Prostate gland (tissue), 2 donors: Measurements from ENCODE around the gene FAM149B1. TPM values are rescaled to one million over a fixed set of nuclear protein-coding genes. Genes with fewer than 3 reads are reported as not detected.

ENCODE experiments used
- DNase-seq: peaks from one replicate; pipeline ENCODE4 v3.0.0-alpha.2; 2019; ENCODE audit warnings: low spot score
- H3K27ac ChIP-seq, 2 donors: fragments of 200-600 bp; sonication (generic); 2 replicates each; pipeline ENCODE4 v1.5.1; 2017 to 2019
- H3K27me3 ChIP-seq: fragments of 200-600 bp; sonication (generic); replicated peaks from 2 replicates; pipeline ENCODE4 v1.5.1; 2019; ENCODE audit not compliant: insufficient read depth
- H3K36me3 ChIP-seq, 2 donors: fragments of 200-600 bp; sonication (generic); 1 replicate in 1 of 2; 2 replicates in 1 of 2; pipeline versions ENCODE4 v1.5.1 to v1.8.1; 2017 to 2019
- H3K4me1 ChIP-seq: fragments of 200-600 bp; sonication (generic); replicated peaks from 2 replicates; pipeline ENCODE4 v1.5.1; 2019
- H3K4me3 ChIP-seq, 2 donors: fragments of 200-600 bp; sonication (generic); 2 replicates each; pipeline ENCODE4 v1.5.1; 2017 to 2019
- H3K9me3 ChIP-seq: fragments of 200-600 bp; sonication (generic); 2 replicates; pipeline ENCODE4 v1.5.1; 2017
- POLR2A ChIP-seq: fragments of 450-650 bp; IDR thresholded peaks from one replicate; pipeline ENCODE4 v1.6.1; 2016; ENCODE audit warnings: antibody characterized with exemption, mild to moderate bottlenecking
- POLR2AphosphoS5 ChIP-seq: sonication (generic); formaldehyde crosslinking; IDR thresholded peaks from one replicate; pipeline ENCODE4 v1.6.1; 2017; ENCODE audit warnings: antibody characterized with exemption
- WGBS: methylation state at CpG from one replicate; pipeline ENCODE4 v1.1.5; 2018; 5-methylcytosine and 5-hydroxymethylcytosine counted together
- intact Hi-C: fragments of 100-400 bp; cut with DNase I; formaldehyde crosslinking; loops from one replicate; pipeline ENCODE4 v1.14.2; 2022
- small RNA-seq, 2 donors: library from RNA; depleted of rRNA; stranded (forward); fragments of <200 nt; gene quantifications; one replicate each; pipeline ENCODE3, GENCODE V24; 2016
- total RNA-seq, 2 donors: library from RNA; depleted of rRNA; stranded (reverse); fragments of >200 nt; gene quantifications; one replicate each; pipeline ENCODE4 v1.1.0, GENCODE V29; 2016
- TF ChIP-seq, protein P1 (sequence below), 4 experiments: fragments of 200-600 bp in 2 of 4; fragments of 450-650 bp in 2 of 4; sonication (generic) in 2 of 4; IDR thresholded peaks; 1 replicate in 3 of 4; 2 replicates in 1 of 4; pipeline ENCODE4 v1.5.1; 2016 to 2019; ENCODE audit warnings: antibody characterized with exemption in 4 of 4, mild to moderate bottlenecking in 2 of 4, moderate library complexity in 2 of 4

The FAM149B1 gene
- total RNA-seq, 2 donors from 2014 or later = 15.8 to 17.7 TPM

DNA sequence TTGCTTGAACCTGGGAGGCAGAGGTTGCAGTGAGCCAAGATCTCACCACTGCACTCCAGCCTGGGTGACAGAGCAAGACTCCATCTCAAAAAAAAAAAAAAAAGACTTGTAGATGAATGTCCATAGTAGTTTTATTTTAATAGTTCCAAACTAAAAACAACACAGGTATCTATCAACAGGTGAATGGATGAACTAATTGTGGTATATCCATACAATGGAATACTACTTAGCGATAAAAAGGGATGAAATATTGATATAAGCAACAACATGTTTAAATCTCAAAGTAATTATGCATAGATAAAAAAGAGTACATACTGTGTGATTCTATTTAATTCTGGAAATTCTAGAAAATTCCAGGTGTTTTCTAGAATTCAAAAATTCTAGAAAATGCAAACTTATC is 122.0 kb downstream of the FAM149B1 start:
- no peak for DNase-seq
- WGBS = 100% methylated on average over 1 of the region's 1 CpG
- TF ChIP-seq POLR2AphosphoS5 = no peak
- TF ChIP-seq, protein P1, sequence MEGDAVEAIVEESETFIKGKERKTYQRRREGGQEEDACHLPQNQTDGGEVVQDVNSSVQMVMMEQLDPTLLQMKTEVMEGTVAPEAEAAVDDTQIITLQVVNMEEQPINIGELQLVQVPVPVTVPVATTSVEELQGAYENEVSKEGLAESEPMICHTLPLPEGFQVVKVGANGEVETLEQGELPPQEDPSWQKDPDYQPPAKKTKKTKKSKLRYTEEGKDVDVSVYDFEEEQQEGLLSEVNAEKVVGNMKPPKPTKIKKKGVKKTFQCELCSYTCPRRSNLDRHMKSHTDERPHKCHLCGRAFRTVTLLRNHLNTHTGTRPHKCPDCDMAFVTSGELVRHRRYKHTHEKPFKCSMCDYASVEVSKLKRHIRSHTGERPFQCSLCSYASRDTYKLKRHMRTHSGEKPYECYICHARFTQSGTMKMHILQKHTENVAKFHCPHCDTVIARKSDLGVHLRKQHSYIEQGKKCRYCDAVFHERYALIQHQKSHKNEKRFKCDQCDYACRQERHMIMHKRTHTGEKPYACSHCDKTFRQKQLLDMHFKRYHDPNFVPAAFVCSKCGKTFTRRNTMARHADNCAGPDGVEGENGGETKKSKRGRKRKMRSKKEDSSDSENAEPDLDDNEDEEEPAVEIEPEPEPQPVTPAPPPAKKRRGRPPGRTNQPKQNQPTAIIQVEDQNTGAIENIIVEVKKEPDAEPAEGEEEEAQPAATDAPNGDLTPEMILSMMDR (IDR thresholded peaks at IDR 0.05) = no peak
- TF ChIP-seq POLR2A = no peak
- H3K27ac ChIP-seq = no peak overlapping the region
- H3K4me3 ChIP-seq = no peak overlapping the region
- intact Hi-C loops = no loop called here
- no peaks in the 10 kb centered on the region for H3K4me1 ChIP-seq
- no peaks in the 10 kb centered on the region for H3K9me3 ChIP-seq
- H3K27me3 ChIP-seq = no peaks in the 10 kb centered on the region
- H3K36me3 ChIP-seq = no peaks in the 10 kb centered on the region

DNA sequence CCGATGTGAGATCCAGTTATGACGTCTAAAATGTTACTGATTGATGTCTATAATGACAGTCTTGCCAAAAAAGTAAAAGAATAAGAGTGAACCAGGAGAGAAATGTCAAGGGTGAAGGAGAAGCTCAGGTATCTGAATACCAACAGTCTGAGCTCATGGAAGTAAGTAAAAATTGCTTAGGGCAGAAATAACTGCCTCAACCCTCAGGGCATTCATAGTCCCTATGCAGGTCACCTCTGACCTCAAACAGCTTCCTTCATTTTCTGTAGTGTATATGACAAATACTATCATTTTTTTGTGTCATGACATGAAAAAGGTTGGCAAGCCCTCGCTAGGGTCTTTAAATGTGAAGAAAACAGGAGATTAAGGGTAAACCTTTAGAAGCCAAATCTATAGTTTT is 125.5 kb downstream of the FAM149B1 start:
- WGBS = 92% methylated on average over 3 of the region's 3 CpGs
- intact Hi-C loops = no loop called here
- Histone ChIP-seq H3K9me3 (no peaks in the 10 kb centered on the region), H3K4me3 (no peak overlapping the region), H3K36me3 (no peaks in the 10 kb centered on the region), H3K27me3 (no peaks in the 10 kb centered on the region), H3K27ac (no peak overlapping the region), H3K4me1 (no peaks in the 10 kb centered on the region)
- TF ChIP-seq, protein P1 (IDR thresholded peaks at IDR 0.05) = no peak
- TF ChIP-seq POLR2A (no peak), POLR2AphosphoS5 (no peak)
- DNase-seq = no peak

Small RNAs within 50 kb of the gene (small RNA-seq; reads per million reads assigned to genes)
- gene RF00019 = 0 reads per million in 2 donors
- 0 reads per million in 2 donors for gene RNU6-833P
- 1.1 to 1.3 reads per million in 2 donors for gene SNORA11F

Other genes with a start within 250 kb of the FAM149B1 start
- not detected for gene PLA2G12B, start 213.3 kb upstream of the FAM149B1 start, total RNA-seq
- 10 to 100 TPM; 16.2 to 26.8 TPM for gene P4HA1, start 71.3 kb upstream of the FAM149B1 start, total RNA-seq
- 1 to 10 TPM in 1 of 2 donors, under 1 TPM in 1; 0.97 to 1.6 TPM for gene NUDT13, start 57.7 kb upstream of the FAM149B1 start, total RNA-seq
- gene ECD, start 111 bp upstream of the FAM149B1 start, total RNA-seq = 10 to 100 TPM; 26.0 to 40.7 TPM
- gene DNAJC9, start 79.1 kb downstream of the FAM149B1 start, total RNA-seq = 10 to 100 TPM; 17.4 to 26.2 TPM
- gene MRPS16, start 84.5 kb downstream of the FAM149B1 start, total RNA-seq = 10 to 100 TPM; 47.0 to 51.9 TPM
- gene CFAP70, start 190.7 kb downstream of the FAM149B1 start, total RNA-seq = 10 to 100 TPM in 1 of 2 donors, 1 to 10 TPM in 1; 7.2 to 11.9 TPM
- 100 to 1,000 TPM in 1 of 2 donors, 10 to 100 TPM in 1; 98.9 to 117 TPM for gene ANXA7, start 245.9 kb downstream of the FAM149B1 start, total RNA-seq